GM18873 (cell line): Measurements from ENCODE around the gene SRSF9.
"Not testable (repeated sequence)": the region's sequence is repeated elsewhere in the genome, so short reads cannot be mapped to it uniquely, and the experiment has no call there.

Experiments
- ATAC-seq: cut with Tn5 transposase; IDR thresholded peaks from one replicate; pipeline ENCODE4 v1.9.1; 2021; ENCODE audit warnings: mild to moderate bottlenecking, moderate library complexity, moderate number of reproducible peaks; ENCODE audit not compliant: unreplicated experiment, low FRiP score

SRSF9 gene, protein sequence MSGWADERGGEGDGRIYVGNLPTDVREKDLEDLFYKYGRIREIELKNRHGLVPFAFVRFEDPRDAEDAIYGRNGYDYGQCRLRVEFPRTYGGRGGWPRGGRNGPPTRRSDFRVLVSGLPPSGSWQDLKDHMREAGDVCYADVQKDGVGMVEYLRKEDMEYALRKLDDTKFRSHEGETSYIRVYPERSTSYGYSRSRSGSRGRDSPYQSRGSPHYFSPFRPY

DNA sequence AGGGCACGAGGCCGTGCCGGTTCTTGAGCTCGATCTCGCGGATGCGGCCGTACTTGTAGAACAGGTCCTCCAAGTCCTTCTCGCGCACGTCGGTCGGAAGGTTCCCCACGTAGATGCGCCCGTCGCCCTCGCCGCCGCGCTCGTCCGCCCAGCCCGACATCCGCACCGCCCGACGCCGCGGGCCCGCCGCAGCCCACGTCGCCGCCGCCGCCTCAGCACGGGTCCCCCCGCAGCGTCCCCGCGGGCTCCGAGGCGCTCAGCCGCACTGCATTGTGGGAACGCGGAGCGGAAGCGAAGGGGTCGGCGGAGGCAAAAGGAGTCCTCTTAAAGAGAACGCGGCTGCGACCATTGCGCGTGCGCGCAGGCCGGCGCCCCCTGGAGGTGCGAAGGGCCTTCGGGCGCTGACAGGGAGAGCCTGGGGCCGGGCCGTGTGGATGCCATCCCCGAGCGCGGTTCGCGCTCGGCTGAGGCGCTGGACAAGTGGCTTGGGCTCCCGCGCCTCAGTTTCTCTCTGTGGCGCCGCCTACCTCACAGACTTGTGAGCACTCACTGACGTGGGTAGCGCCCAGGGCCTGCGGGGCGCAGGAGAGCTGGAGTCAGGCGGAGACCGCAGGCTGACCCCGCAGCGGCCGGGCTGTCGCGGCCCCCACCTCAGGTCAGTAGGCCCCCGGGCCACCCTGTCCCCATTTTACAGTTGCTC lies at the start of gene SRSF9:
SRSF9 (minus strand) TSS at position 299 of the 700 bp plus-strand sequence; CDS start at position 160, 139 bp downstream.
- ATAC-seq, result peak; percentile 76

DNA sequence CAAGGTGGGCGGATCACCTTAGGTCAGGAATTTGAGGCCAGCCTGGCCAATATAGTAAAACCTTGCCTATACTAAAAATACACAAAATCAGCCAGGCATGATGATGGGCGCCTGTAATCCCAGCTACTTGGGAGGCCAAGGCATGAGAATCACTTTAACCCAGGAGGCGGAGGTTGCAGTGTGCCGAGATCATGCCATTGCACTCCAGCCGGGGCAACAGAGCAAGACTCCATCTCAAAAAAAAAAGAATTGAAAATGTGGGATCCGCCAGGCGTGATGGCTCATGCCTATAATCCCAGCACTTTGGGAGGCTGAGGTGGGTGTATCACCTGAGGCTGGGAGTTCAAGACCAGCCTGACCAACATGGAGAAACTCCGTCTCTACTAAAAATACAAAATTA lies 49.8 kb upstream of the SRSF9 start:
- ATAC-seq, result not testable (repeated sequence)

DNA sequence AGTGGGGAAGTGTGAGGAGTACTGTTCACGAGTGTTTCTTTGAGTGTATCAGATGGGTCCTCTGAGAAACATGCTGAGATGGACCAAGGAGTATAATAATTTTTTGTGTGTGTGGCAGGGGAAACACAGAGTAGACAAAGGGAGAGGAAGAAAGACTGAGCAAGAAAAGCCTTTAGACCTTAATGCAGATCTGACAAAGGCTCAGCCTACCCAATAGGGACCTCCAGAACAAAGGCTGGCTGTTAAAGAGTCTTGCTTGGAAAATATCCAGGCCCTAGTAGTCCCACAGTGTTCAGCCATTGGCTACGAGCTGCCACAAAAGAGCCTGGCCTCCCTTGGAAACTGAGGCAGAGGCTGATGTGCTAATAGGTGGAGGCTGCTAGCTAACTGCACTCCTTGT lies 45.9 kb upstream of the SRSF9 start:
- ATAC-seq, result no peak

DNA sequence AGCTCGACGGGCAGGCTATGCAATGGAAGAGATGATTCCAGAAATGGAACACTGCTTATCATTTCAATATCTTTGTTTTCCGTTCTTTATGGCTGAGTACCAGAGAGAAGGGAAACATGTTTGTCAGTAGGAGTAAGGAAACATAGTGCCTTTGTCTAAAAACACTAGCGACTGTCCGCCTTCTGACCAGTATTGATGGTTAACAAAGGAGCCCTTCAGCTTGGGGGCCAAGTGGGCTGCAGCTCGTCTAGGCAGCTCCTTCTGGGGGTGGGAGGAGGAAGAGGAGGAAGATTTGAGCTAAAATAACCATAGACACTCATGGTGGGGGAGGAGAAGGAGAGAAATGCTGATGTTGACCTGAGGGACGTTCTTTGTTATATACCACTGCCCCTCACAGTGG lies 44.5 kb upstream of the SRSF9 start:
- no peak for ATAC-seq

DNA sequence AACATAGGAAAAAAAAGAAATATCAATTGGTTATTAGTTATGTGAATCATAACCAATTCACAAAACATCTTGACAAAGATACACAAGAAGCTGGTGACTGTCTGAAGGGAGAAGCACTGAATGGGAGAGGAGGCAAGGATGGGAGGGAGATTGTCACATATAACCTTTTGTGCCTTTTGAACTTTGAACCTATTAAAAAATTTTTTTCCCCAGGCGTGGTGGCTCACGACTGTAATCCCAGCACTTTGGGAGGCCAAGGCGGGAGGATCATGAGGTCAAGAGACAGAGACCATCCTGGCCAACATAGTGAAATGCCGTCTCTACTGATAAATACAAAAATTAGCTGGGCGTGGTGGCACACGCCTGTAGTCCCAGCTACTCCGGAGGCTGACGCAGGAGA lies 39.0 kb upstream of the SRSF9 start:
- ATAC-seq, result no peak

DNA sequence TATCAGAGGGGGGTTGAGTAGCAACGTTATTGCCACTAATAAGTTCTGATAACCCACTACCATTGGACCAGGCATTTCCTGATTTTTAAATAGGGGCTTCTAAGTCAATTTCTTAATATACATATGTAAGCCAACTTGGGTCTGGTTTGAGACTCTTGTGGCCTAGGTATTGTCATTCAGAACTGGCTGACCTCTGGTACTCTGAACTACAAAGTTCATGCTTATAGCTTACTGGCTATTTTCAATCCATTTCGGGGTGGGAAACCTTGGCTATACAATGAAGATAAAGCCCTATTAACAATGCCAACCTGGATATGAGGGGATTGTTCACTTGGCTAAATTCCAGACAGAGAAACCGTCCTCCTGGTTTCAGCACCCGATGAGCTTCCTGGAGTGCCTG lies 35.0 kb upstream of the SRSF9 start:
- ATAC-seq, result no peak

DNA sequence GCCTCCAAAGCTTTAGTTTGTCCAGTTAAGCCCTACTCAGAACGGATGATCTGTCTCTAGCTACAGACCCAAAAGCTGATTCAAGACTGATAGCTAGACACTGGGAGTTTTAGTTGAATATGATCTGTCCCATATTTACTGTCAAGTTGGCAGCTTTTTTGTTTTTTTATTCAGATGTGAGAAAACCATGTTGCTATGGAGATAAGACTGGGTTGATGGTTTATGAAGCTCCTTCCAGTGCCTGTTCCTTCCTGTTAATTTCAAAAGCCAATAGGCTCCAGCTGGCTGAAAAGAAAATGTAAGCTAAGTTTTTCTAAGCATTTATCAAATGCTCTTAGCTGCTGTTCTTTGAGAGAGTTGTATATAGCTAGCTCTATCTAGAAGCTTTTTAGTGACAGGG lies 31.0 kb upstream of the SRSF9 start:
- ATAC-seq, result no peak

DNA sequence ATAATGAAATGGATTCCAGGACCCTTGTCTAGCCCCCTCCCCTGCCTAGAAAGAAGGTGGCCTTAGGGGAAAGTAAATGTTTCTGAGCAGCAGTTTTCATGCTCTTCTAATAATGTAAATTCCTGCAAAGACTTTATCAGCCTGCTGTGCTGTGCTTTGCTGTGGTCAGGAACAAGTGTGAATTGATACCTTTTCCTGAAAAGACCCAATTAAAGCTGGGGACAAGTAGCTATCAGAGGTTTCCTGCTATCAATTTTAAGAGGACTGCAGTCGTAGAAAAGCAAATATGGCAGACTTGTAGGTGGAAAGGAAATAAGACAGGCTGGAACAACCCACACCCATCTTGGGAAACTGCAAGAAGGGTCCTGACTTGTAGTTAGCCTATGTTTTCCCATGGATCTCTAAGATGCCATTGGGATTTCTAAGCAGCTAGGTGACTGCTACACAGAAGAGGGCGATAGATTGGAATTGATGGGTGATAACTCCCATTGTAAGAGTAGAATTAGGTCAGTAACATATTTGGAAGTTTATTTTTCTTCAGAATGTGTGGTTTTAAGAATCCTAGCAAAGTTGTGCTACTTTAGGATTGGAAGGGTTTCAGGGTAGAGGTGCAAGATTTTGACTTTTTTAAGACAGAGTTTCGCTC lies 29.4 kb upstream of the SRSF9 start:
- no peak for ATAC-seq

DNA sequence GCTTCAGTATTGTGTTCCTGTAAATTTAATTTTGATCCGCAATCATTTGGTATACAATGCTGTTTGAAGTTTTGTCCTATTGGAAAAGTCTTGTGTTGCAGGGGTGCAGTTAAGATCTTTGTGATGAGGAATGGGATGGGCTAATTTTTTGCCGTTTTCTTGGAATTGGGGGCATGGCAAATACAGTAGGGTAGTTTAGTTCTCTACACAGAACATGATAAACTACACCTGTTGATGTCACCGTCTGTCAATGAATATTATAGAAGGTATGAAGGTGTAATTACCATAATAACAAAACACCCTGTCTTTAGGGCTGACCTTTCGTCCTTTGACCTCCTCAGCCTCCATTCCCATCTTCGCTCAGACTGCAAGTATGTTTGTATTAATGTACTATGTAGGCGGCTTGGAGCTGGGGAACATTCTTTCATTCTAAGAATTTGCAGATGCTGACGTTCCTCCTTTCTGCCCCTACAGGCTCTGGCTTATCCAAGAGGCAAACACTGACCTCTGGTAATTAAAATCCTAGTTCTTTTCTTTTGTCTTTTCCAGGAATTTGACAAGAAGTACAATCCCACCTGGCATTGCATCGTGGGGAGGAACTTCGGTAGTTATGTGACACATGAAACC lies 28.1 kb upstream of the SRSF9 start:
- ATAC-seq, result no peak

DNA sequence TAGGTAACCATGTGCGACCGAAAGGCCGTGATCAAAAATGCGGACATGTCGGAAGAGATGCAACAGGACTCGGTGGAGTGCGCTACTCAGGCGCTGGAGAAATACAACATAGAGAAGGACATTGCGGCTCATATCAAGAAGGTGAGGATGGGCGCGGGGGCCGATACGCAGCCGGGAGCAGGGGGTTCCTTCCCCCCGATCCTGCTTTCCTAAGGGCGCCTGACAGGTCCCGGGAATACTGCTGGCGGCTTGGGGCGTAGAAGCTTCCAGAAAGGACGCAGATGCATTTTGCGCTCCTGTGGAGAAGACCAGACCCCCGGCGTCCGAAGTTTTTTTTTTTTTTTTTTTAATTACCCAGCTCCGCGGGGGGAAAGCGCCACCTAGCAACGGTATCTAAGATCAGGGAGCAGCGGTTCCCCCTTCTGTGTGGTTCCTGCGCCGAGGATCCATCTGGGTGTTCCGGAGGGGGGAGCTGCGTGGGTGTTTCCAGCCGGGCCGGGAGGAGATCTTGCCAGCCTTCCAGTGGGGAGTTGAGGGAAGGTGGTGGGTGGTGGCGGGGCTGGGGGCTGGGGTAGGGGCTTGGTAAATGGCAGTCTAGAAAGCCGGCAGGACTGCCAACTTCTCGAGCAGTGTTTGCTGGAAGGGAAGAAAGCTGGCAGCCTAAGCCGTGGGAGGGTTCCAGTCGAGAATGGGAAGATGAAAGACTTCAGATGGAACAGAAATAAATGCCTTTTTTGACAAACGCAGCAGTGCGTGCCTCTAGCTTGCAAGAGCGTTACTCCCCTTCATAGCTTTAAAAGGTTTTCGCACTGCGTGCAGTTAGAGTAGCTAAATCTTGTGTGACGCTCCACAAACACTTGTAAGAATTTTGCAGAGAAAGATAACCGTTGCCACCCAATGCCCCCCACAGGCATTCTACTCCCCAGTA lies 27.1 kb upstream of the SRSF9 start:
- peak; percentile 18 for ATAC-seq

DNA sequence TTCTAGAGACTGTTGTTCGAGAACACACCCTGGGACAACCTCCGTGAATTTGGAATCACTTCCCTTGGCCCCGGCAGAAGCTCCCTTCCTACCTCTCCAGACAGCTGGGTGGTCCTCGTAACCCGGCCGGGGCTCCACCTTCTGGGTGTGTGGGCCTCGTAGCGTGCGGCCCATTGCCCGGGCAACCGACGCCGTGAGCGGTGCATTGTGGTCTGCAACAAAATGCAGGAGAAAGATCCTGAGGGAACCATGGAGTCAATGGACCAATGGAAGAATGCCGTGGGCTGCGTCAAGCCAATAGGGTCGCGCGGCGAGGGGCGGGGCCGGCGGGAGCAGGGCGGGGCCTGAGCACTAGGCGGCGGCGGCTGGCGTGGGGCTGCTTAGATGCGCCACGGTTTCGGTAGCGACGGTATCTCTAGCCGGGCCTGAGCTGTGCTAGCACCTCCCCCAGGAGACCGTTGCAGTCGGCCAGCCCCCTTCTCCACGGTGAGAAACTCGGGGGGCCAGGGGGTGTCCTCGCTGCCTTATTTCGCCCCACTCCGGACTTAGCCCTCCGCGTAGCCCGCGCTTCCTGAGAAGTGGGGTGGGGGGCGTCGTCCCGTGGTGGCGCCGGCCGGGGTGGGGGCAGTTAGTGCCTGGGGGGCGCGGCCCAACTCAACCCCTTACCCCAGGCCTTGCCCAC lies 26.3 kb upstream of the SRSF9 start, which contains the start of gene DYNLL1:
DYNLL1 (plus strand) TSS at position 383 of the 682 bp plus-strand sequence. CDS start 309 bp downstream, outside the sequence.
- ATAC-seq, result peak; percentile 90

DNA sequence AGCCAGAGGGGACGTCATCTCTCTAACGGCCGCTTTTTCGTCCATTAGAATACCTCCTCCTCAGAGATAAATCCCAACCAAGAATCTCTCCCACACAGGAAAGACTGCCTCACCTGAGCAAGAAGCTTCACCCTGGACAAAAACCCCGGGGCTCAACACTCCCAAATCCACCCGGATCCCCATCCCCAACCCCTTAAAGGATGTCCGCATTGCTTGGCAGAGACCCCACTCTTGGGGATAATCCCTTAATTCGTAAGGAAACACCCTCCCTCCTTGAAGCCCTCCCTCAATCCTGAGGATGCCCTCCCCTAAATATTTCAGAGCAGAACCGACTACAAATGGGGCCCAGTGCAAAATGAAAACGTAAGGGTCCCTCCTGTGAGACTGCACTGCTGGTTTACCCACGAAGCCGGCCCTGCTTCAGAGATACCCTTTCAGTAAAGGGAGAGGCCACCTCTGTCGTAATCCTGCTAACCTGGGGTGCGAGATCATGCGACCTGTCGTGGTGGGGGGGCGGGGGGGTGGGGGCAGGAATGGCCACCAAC lies 25.7 kb upstream of the SRSF9 start:
- no peak for ATAC-seq

DNA sequence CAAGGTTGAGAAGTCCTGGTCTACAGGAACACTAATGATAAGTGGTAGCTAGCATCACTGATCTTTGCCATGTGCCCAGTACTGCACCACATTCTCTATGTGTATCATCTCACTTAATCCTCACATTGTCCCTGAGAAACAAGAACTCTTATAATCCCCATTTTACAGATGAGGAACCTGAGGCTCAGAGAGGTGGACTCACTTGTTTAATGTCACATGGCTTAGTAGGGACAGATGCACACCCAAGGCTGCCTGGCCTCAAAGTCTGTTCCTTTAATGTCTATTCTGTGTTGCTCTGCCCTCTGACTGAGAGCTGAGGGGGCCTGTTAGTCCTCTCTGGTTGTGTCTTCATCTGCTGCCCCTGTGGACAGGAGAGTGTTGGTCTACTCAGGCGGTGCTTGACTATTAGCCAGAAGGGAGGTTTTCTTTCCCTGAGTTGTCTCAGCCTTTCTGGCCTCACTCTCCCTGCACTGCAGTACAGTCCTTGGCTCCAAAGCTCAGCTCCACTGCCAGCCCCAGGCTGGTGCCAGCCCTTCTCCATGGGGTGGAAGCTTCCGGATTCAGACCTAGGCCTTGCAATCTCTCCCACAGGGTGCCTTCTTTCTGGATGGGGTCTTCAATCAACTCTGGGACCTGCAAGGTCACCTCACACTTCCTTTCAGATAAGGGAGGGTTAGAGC lies 21.4 kb upstream of the SRSF9 start:
- no peak for ATAC-seq

DNA sequence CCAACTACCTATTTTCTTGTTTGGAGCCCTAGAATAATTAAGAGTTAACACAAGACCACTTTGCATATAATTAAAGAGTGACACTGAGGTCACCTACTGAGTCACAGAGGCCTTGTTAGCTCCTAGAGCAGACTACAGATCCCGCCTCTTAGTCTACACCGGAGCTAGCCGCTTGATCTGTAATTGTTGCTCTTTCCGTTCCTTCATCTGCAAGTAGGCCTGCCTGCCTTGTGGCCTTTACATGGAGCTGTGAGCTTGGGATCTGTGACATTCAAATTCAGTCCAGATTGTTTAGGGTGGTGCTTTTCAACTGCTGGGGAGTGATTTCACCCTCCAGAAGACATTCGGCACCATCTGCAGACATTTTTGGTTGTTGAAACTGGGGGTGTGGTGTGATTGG lies 20.8 kb upstream of the SRSF9 start:
- ATAC-seq, result no peak

DNA sequence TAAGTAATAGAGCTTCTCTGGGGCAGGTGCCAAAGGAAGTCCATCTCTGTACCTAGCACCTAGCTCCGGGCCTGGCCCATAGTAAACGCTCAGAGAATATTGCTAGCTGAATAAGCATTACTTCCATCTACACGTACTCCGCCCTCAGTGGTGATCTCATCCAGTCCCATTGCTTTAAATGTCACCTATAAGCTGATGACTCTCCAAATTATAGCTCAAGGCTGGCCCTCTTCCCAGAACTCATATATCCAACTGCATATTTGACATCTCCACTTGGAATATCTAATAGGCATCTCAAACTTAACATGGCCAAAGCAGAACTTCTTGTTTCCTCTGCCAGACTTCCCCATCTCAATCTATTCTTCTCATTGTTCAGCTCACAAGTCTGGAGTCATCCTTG lies 19.5 kb upstream of the SRSF9 start:
- ATAC-seq, result no peak

DNA sequence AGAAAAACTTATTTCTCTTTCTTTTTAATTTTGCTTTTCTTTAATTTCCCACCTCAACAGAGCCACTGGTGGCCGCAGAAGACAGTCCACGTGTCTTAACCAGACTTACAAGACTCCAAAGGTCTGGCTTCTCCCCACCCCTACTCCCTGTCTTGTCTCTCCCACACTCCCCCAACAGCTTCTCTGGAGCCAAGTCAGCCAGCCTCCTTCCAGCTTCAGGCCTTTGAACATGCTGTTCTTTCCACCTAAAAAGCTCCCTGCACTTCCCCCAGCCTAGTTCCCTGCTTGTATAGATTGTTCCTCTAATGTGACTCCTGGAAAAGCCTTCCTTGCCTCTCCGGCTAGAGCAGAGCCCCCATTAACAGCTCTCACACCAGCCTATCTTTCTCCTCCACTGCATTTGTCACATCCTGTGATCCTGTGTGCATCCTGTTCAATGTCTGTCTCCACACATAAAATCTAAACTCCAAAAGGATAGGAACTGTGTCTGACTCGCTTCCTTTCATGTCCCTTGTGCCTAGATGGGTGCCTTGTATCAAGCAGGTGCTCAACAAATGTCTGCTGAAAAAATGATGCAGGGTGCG lies 18.6 kb upstream of the SRSF9 start:
- ATAC-seq, result no peak

DNA sequence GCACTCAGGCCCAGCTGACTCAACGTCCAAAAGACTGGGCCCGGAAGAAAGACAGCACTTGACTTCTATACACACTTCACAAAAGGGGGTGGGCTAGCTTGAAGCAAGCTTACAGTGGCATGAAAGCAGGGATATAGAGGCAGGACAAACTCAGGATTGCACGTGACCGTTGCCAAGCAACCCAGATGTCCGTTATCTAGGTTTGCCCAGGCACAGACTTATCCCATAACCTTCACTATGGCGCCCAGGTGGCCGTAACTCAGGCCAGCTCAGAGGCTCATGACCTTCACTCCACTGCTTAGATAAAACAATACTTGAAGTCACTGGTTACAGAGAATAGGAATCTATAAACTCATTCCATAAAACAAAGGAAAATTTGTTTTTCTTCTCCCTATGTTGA lies 18.0 kb upstream of the SRSF9 start:
- not testable (repeated sequence) for ATAC-seq
